ENCODE measurements around the gene RASGEF1C.
A peak's percentile ranks its signal among the peaks of the same experiment; 100 is the strongest.

RASGEF1C gene

GRCh38 chr5:180081481-180081880 is 127.5 kb downstream of the RASGEF1C start:
- Histone ChIP-seq H3K9me3 (ENCODE audit: insufficient read depth, low read depth, low read length) (0 out of 2 replicates have a peak, but pooled peaks cover 2% of the 10 kb centered on the region), H3K27me3 (ENCODE audit: insufficient read depth, low read length) (no peaks in the 10 kb centered on the region)

GRCh38 chr5:180080486-180081280 is 128.3 kb downstream of the RASGEF1C start:
- WGBS, result 95% methylated on average over 24 of the region's 24 CpGs
- Histone ChIP-seq H3K9ac (ENCODE audit: low read depth, low read length) (no peak overlapping the region), H3K36me3 (ENCODE audit: insufficient read depth, low read length) (no peaks in the 10 kb centered on the region), H3K27me3 (ENCODE audit: insufficient read depth, low read length) (no peaks in the 10 kb centered on the region), H3K9me3 (ENCODE audit: insufficient read depth, low read depth, low read length) (0 out of 2 replicates have a peak, but pooled peaks cover 2% of the 10 kb centered on the region), H3K4me1 (ENCODE audit: insufficient read depth, low read length) (peaks cover 37% of the 10 kb centered on the region), H3K4me3 (ENCODE audit: low read length) (no peak overlapping the region), H3K27ac (ENCODE audit: low read depth, low read length) (no peak overlapping the region)

More at GRCh38 chr5:180081481-180081880, 127.5 kb downstream of the RASGEF1C start:
- no peak overlapping the region for H3K4me3 ChIP-seq (ENCODE audit: low read length)
- H3K27ac ChIP-seq (ENCODE audit: low read depth, low read length), result no peak overlapping the region; the same call in 1 of the 2 replicates
- WGBS, result 95% methylated on average over 5 of the region's 5 CpGs
- H3K9ac ChIP-seq (ENCODE audit: low read depth, low read length), result no peak overlapping the region
- peaks cover 42% of the 10 kb centered on the region for H3K4me1 ChIP-seq (ENCODE audit: insufficient read depth, low read length)
- H3K36me3 ChIP-seq (ENCODE audit: insufficient read depth, low read length), result no peaks in the 10 kb centered on the region

GRCh38 chr5:180079702-180080466 is 129.1 kb downstream of the RASGEF1C start:
- Histone ChIP-seq H3K4me3 (ENCODE audit: low read length) (no peak overlapping the region), H3K9ac (ENCODE audit: low read depth, low read length) (no peak overlapping the region), H3K27me3 (ENCODE audit: insufficient read depth, low read length) (no peaks in the 10 kb centered on the region), H3K27ac (ENCODE audit: low read depth, low read length) (no peak overlapping the region), H3K9me3 (ENCODE audit: insufficient read depth, low read depth, low read length) (0 out of 2 replicates have a peak, but pooled peaks cover 2% of the 10 kb centered on the region), H3K4me1 (ENCODE audit: insufficient read depth, low read length) (peaks cover 29% of the 10 kb centered on the region), H3K36me3 (ENCODE audit: insufficient read depth, low read length) (no peaks in the 10 kb centered on the region)
- WGBS, result 92% methylated on average over 14 of the region's 14 CpGs

- H3K4me3 ChIP-seq (ENCODE audit: low read length), result no peak overlapping the region
- H3K4me1 ChIP-seq (ENCODE audit: insufficient read depth, low read length), result peaks cover 14% of the 10 kb centered on the region
- 97% methylated on average over 9 of the region's 9 CpGs for WGBS
- H3K36me3 ChIP-seq (ENCODE audit: insufficient read depth, low read length), result no peaks in the 10 kb centered on the region
- H3K27ac ChIP-seq (ENCODE audit: low read depth, low read length), result no peak overlapping the region
- H3K9me3 ChIP-seq (ENCODE audit: insufficient read depth, low read depth, low read length), result 0 out of 2 replicates have a peak, but pooled peaks cover 2% of the 10 kb centered on the region
- H3K9ac ChIP-seq (ENCODE audit: low read depth, low read length), result no peak overlapping the region
- peaks cover 6% of the 10 kb centered on the region for H3K27me3 ChIP-seq (ENCODE audit: insufficient read depth, low read length)
Measured at GRCh38 chr5:180078348-180078747, 130.7 kb downstream of the RASGEF1C start.

GRCh38 chr5:180077594-180078284 is 131.3 kb downstream of the RASGEF1C start:
- no peak overlapping the region for H3K27ac ChIP-seq (ENCODE audit: low read depth, low read length)
- WGBS, result 90% methylated on average over 9 of the region's 9 CpGs
- H3K27me3 ChIP-seq (ENCODE audit: insufficient read depth, low read length), result peaks cover 11% of the 10 kb centered on the region
- peaks cover 4% of the 10 kb centered on the region; the same call in 1 of the 2 replicates for H3K9me3 ChIP-seq (ENCODE audit: insufficient read depth, low read depth, low read length)
- peaks cover 10% of the 10 kb centered on the region for H3K4me1 ChIP-seq (ENCODE audit: insufficient read depth, low read length)
- no peak overlapping the region for H3K4me3 ChIP-seq (ENCODE audit: low read length)
- no peaks in the 10 kb centered on the region for H3K36me3 ChIP-seq (ENCODE audit: insufficient read depth, low read length)
- H3K9ac ChIP-seq (ENCODE audit: low read depth, low read length), result no peak overlapping the region

- 100% methylated on average over 1 of the region's 1 CpG for WGBS
- no peak overlapping the region for H3K27ac ChIP-seq (ENCODE audit: low read depth, low read length)
- H3K9ac ChIP-seq (ENCODE audit: low read depth, low read length), result no peak overlapping the region
- peaks cover 11% of the 10 kb centered on the region for H3K9me3 ChIP-seq (ENCODE audit: insufficient read depth, low read depth, low read length)
- no peaks in the 10 kb centered on the region for H3K36me3 ChIP-seq (ENCODE audit: insufficient read depth, low read length)
- no peak overlapping the region for H3K4me3 ChIP-seq (ENCODE audit: low read length)
- H3K27me3 ChIP-seq (ENCODE audit: insufficient read depth, low read length), result peaks cover 18% of the 10 kb centered on the region
- H3K4me1 ChIP-seq (ENCODE audit: insufficient read depth, low read length), result no peaks in the 10 kb centered on the region
Measured at GRCh38 chr5:180075703-180076102, 133.3 kb downstream of the RASGEF1C start.

GRCh38 chr5:180074462-180074861 is 134.5 kb downstream of the RASGEF1C start:
- Histone ChIP-seq H3K4me3 (ENCODE audit: low read length) (no peak overlapping the region), H3K27ac (ENCODE audit: low read depth, low read length) (no peak overlapping the region), H3K9ac (ENCODE audit: low read depth, low read length) (no peak overlapping the region), H3K4me1 (ENCODE audit: insufficient read depth, low read length) (peaks cover 10% of the 10 kb centered on the region), H3K36me3 (ENCODE audit: insufficient read depth, low read length) (no peaks in the 10 kb centered on the region), H3K9me3 (ENCODE audit: insufficient read depth, low read depth, low read length) (peaks cover 11% of the 10 kb centered on the region), H3K27me3 (ENCODE audit: insufficient read depth, low read length) (peaks cover 18% of the 10 kb centered on the region)
- 94% methylated on average over 4 of the region's 4 CpGs for WGBS

GRCh38 chr5:180072556-180072955 is 136.5 kb downstream of the RASGEF1C start:
- no peak overlapping the region for H3K4me3 ChIP-seq (ENCODE audit: low read length)
- no peak overlapping the region for H3K27ac ChIP-seq (ENCODE audit: low read depth, low read length)
- peaks cover 18% of the 10 kb centered on the region for H3K27me3 ChIP-seq (ENCODE audit: insufficient read depth, low read length)
- H3K36me3 ChIP-seq (ENCODE audit: insufficient read depth, low read length), result no peaks in the 10 kb centered on the region
- H3K9ac ChIP-seq (ENCODE audit: low read depth, low read length), result no peak overlapping the region
- H3K9me3 ChIP-seq (ENCODE audit: insufficient read depth, low read depth, low read length), result peaks cover 9% of the 10 kb centered on the region
- H3K4me1 ChIP-seq (ENCODE audit: insufficient read depth, low read length), result peaks cover 30% of the 10 kb centered on the region
- WGBS, result 94% methylated on average over 25 of the region's 25 CpGs

GRCh38 chr5:180072256-180072548 is 136.8 kb downstream of the RASGEF1C start:
- no peaks in the 10 kb centered on the region for H3K36me3 ChIP-seq (ENCODE audit: insufficient read depth, low read length)
- WGBS, result 26% methylated on average over 14 of the region's 14 CpGs
- no peak overlapping the region for H3K27ac ChIP-seq (ENCODE audit: low read depth, low read length)
- peaks cover 18% of the 10 kb centered on the region for H3K27me3 ChIP-seq (ENCODE audit: insufficient read depth, low read length)
- peaks cover 33% of the 10 kb centered on the region for H3K4me1 ChIP-seq (ENCODE audit: insufficient read depth, low read length)
- H3K9ac ChIP-seq (ENCODE audit: low read depth, low read length), result no peak overlapping the region
- H3K4me3 ChIP-seq (ENCODE audit: low read length), result peak overlapping the region; percentile 98; the same call in 1 of the 2 replicates
- peaks cover 9% of the 10 kb centered on the region for H3K9me3 ChIP-seq (ENCODE audit: insufficient read depth, low read depth, low read length)

GRCh38 chr5:180071531-180072255 is 137.3 kb downstream of the RASGEF1C start, which contains the start of gene RNF130:
Gene RNF130 (minus strand): TSS chr5:180071759. CDS start chr5:180071702, 57 bp downstream.
- Histone ChIP-seq H3K4me1 (ENCODE audit: insufficient read depth, low read length) (peaks cover 34% of the 10 kb centered on the region), H3K4me3 (ENCODE audit: low read length) (peak within 1 kb of the TSS; percentile 98), H3K27me3 (ENCODE audit: insufficient read depth, low read length) (peaks cover 18% of the 10 kb centered on the region), H3K27ac (ENCODE audit: low read depth, low read length) (peak within 1 kb of the TSS; percentile 89), H3K9ac (ENCODE audit: low read depth, low read length) (peak within 1 kb of the TSS; percentile 95), H3K36me3 (ENCODE audit: insufficient read depth, low read length) (no peaks in the 10 kb centered on the region), H3K9me3 (ENCODE audit: insufficient read depth, low read depth, low read length) (peaks cover 9% of the 10 kb centered on the region)
- WGBS, result under 1% methylated on average over 113 of the region's 113 CpGs
